Heart left ventricle (tissue), 16 donors: Measurements from ENCODE around the gene TMEM8B. TPM values are rescaled to one million over a fixed set of nuclear protein-coding genes. Genes with fewer than 3 reads are reported as not detected.

Experiments used
- ATAC-seq, 4 donors: fragments of 200-7000 bp; cut with Tn5 transposase; one replicate each; pipeline ENCODE4 v1.9.1; 2020 to 2022; ENCODE audit warnings: moderate library complexity in 4 of 4, mild to moderate bottlenecking in 3 of 4, moderate number of reproducible peaks in 1 of 4
- DNase-seq, 5 donors: peaks; one replicate each; pipeline ENCODE4 v3.0.0-alpha.2; 2020
- H3K27ac ChIP-seq, 12 donors: fragments of 200-600 bp; sonication (generic) in 4 of 12; one replicate each; pipeline versions ENCODE4 v1.5.0 to v1.8.0; 2016 to 2022; ENCODE audit warnings: mild to moderate bottlenecking in 2 of 12
- H3K27me3 ChIP-seq, 9 donors: fragments of 200-600 bp; sonication (generic) in 2 of 9; one replicate each; pipeline versions ENCODE4 v1.5.1 to v1.8.0; 2016 to 2022; ENCODE audit warnings: mild to moderate bottlenecking in 3 of 9
- H3K36me3 ChIP-seq, 9 donors: fragments of 200-600 bp; sonication (generic) in 2 of 9; one replicate each; pipeline versions ENCODE4 v1.5.0 to v1.8.0; 2018 to 2022; ENCODE audit warnings: mild to moderate bottlenecking in 2 of 9
- H3K4me1 ChIP-seq, 12 donors: fragments of 200-600 bp; sonication (generic) in 4 of 12; one replicate each; pipeline versions ENCODE4 v1.5.0 to v1.8.0; 2016 to 2022; ENCODE audit warnings: mild to moderate bottlenecking in 3 of 12
- H3K4me3 ChIP-seq, 12 donors: fragments of 200-600 bp; sonication (generic) in 4 of 12; one replicate each; pipeline versions ENCODE4 v1.5.0 to v1.8.0; 2017 to 2022; ENCODE audit warnings: mild to moderate bottlenecking in 9 of 12, moderate library complexity in 4 of 12
- H3K9me3 ChIP-seq, 12 donors: fragments of 200-600 bp; sonication (generic) in 4 of 12; one replicate each; pipeline versions ENCODE4 v1.5.0 to v1.8.0; 2016 to 2022; ENCODE audit warnings: mild to moderate bottlenecking in 1 of 12
- POLR2A ChIP-seq, 2 donors: fragments of 450-650 bp; IDR thresholded peaks; one replicate each; pipeline ENCODE4 v1.6.1; 2017; ENCODE audit warnings: antibody characterized with exemption in 2 of 2, mild to moderate bottlenecking in 2 of 2, moderate library complexity in 2 of 2
- WGBS, 4 donors: extraction: QIAGEN DNeasy Blood & Tissue Kit in 2 of 4; methylation state at CpG; one replicate each; pipeline versions ENCODE4 v1.1.5 to v1.1.7; 2013 to 2018; 5-methylcytosine and 5-hydroxymethylcytosine counted together
- intact Hi-C, 10 donors: fragments of 100-400 bp; cut with DNase I; formaldehyde crosslinking; loops; one replicate each; pipeline versions ENCODE4 v1.11.1 to v1.14.2; 2022
- polyA plus RNA-seq, 2 donors: library from polyadenylated mRNA; stranded (reverse); fragments of 200-250 nt; gene quantifications; one replicate each; pipeline ENCODE4 v1.2.3, GENCODE V29; 2013
- total RNA-seq, 9 donors: library from RNA; depleted of rRNA in 2 of 9; stranded (reverse); fragments of >200 nt in 2 of 9; fragmentation: NEBNext Ultra II Directional in 3 of 9; extraction: Animal tissue kit (Norgen Biotek cat#: 25700) in 3 of 9; gene quantifications; one replicate each; pipeline versions ENCODE4 v1.1.0 to v1.2.4, GENCODE V29; 2016 to 2023
- TF ChIP-seq, protein P1 (sequence below), 12 donors: fragments of 200-600 bp; sonication (generic) in 4 of 12; IDR thresholded peaks; one replicate each; pipeline versions ENCODE4 v1.5.0 to v1.8.0; 2018 to 2022; ENCODE audit warnings: antibody characterized with exemption in 12 of 12, mild to moderate bottlenecking in 5 of 12
- donor health status: ischemic (EF 13 %, LVEDD 7.1; RV severe dilation, severe dysfunction).
- donor health status: healthy with polysubstance abuse.
- donor health status: DM: no; HTN: yes; CAD: no.
- donor health status: DM: no; HTN: no; CAD: no.
- donor health status: ischemic (EF 25% LVEDD 6.9; RV normal size, moderate dysfunction).
- donor health status: ischemic (EF 25% LVEDD 5.7; RV mildly dilated, moderate dysfunction).
- donor health status: healthy.
- donor health status: DM: yes; HTN: yes; CAD: no.
- donor health status: ischemic (EF 35%, LVEDD 5.7; RV mildly dilated, moderate dysfunction).
- donor health status: nonischemic (EF 11% LVEDD 7.7; RV severe dilation, severe dysfunction).
- donor health status: DM: yes; HTN: yes; CAD: no.
- donor health status: PGD.
- donor health status: ischemic (EF 29% LVEDD 5.4; RV normal size, mild dysfunction).
- donor health status: nonischemic (EF 23%, LVEDD 6.1; RV moderate dilation, normal function).

The TMEM8B gene
- total and polyA plus RNA-seq, 11 donors = 7.9 to 21.4 (median 17.9) TPM

DNA sequence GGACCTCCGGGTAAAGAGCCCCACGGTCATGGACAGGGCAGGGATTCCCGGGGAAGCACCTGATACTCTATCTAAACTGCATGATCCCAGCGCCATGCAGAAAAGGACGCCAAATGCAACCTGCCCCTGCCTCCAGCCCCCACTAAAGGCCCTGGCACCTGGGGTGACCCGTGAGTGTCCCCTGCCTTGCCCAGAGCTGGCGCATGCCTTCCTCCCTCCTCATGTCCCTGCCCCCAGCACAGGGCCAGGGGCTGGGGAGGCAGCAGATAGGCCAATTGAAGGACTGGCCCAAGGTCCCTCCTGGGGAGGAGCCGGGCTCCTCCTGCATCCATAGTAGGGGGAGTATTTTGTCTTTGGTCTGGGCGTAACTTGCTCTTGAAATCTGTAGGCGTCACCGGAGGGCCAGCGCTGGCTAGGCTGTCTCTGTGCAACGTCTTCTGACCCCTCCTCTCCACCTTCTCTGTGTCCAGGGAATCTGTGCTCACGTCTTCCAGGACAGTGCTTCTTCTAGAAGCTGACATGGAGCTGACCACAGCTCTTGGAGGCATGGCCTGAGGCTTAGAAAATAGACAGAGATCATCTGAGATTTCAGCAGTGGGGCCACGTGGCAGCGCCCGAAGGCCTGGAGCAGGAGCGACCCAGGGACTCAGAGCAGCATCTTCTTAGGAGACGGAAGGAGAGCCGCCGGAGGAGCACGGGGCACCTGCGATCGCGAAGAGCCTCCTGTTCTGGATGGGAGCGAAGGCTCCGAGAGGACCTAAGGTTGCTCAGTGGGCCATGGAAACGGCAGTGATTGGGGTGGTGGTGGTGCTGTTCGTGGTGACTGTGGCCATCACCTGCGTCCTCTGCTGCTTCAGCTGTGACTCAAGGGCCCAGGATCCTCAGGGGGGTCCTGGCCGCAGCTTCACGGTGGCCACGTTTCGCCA is 80.9 kb downstream of the TMEM8B start:
- intact Hi-C loops = loop anchor here in 2 of 10 donors (5.0 kb wide), 2 partner anchors 37 to 112 kb away; no protein-coding TSS in a partner anchor

DNA sequence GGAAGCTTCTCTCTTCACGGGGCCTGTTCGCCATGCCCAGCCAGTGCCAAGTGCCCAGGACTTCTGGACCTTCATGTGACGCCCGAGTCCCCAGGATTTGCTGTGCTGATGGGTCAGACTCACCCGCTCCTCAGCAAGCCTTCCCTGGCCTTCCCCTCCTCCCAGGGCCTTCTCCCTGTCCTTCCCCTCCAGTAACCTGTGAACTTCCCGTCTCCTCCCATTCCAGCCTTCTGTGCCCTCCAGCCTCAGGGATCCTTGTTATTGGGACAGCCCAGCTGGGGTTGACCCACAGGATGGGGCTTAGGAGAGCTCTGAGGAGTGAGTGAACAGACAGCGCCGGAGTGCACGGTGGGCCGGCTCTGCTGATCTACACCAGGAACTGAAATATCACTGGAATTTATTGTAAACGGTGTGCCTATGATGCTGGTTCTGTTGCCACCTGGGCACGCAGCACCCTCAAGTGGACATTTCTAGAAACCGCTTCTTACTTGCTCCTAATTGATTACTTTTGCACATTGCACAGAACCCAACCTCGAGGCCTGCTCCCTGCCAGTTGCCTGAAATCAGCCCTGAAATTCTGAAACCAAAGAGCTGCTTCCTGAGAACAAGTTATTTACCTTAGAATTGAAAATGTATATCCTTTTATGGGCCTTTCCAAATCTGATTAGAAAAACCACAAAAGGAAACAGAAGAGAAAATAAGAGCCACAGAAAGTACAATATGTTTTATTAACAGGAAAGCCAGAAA is 81.8 kb downstream of the TMEM8B start:
- H3K9me3 ChIP-seq = no peaks in the 10 kb centered on the region
- intact Hi-C loops = no loop called here
- no peaks in the 10 kb centered on the region for H3K36me3 ChIP-seq
- H3K4me3 ChIP-seq = peak overlapping the region; percentile 9 to 59 (median 50)
- ATAC-seq = no peak
- H3K4me1 ChIP-seq = peaks cover 10 to 92% (median 72%) of the 10 kb centered on the region in 12 donors
- WGBS, 4 donors = 50 to 65% (median 57%) methylated on average over 10 to 14 of the region's 14 CpGs
- TF ChIP-seq POLR2A (IDR thresholded peaks at IDR 0.05) = peak in 1 of 2 donors; percentile 62
- TF ChIP-seq, protein P1, sequence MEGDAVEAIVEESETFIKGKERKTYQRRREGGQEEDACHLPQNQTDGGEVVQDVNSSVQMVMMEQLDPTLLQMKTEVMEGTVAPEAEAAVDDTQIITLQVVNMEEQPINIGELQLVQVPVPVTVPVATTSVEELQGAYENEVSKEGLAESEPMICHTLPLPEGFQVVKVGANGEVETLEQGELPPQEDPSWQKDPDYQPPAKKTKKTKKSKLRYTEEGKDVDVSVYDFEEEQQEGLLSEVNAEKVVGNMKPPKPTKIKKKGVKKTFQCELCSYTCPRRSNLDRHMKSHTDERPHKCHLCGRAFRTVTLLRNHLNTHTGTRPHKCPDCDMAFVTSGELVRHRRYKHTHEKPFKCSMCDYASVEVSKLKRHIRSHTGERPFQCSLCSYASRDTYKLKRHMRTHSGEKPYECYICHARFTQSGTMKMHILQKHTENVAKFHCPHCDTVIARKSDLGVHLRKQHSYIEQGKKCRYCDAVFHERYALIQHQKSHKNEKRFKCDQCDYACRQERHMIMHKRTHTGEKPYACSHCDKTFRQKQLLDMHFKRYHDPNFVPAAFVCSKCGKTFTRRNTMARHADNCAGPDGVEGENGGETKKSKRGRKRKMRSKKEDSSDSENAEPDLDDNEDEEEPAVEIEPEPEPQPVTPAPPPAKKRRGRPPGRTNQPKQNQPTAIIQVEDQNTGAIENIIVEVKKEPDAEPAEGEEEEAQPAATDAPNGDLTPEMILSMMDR (IDR thresholded peaks at IDR 0.05) = peak; percentile 34 to 62 (median 48)
- H3K27ac ChIP-seq = peak overlapping the region; percentile 87 to 98 (median 95)
- H3K27me3 ChIP-seq = no peaks in the 10 kb centered on the region
- DNase-seq = peak in 3 of 5 donors; percentile 30 to 48 (median 45)

More for the DNA sequence above, 80.9 kb downstream of the TMEM8B start:
- Histone ChIP-seq H3K4me1 (peaks cover 13 to 92% (median 75%) of the 10 kb centered on the region in 12 donors), H3K9me3 (no peaks in the 10 kb centered on the region), H3K4me3 (peak overlapping the region; percentile 9 to 59 (median 50)), H3K36me3 (no peaks in the 10 kb centered on the region), H3K27me3 (no peaks in the 10 kb centered on the region), H3K27ac (peak overlapping the region; percentile 87 to 98 (median 95))
- DNase-seq (peak in 4 of 5 donors; percentile 35 to 79 (median 62)), ATAC-seq (peak in 3 of 4 donors; percentile 1 to 12 (median 5))
- peak in 1 of 2 donors; percentile 47 for TF ChIP-seq POLR2A (IDR thresholded peaks at IDR 0.05)
- TF ChIP-seq, protein P1 (IDR thresholded peaks at IDR 0.05) = peak in 1 of 12 donors; percentile 7
- WGBS, 4 donors = 42 to 72% (median 66%) methylated on average over 10 to 34 of the region's 34 CpGs

DNA sequence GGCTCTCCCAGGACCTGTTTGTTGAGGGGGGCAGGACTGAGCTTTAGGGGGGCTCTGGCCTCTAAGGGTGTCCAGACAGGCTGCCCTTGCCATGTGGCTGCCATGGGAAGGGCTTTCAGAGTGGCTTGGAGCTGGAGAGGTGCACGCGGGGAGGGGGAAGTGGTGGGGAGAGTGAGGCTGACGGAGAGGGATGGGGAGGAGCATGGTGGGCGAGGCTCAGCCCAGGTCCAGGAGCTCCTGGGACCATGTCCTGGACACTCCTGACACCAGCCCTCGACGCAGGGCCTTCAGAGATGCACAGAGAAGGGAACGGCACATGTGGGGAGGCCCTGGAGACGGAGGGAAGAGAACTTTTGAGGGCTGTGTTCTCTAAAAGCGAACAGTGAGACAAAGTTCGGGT is 82.7 kb downstream of the TMEM8B start:
- H3K9me3 ChIP-seq = no peaks in the 10 kb centered on the region
- no peaks in the 10 kb centered on the region for H3K27me3 ChIP-seq
- ATAC-seq = no peak
- WGBS, 4 donors = 58 to 76% (median 63%) methylated on average over 10 of the region's 10 CpGs
- peak overlapping the region in 11 of 12 donors; percentile 2 to 59 (median 52) for H3K4me3 ChIP-seq
- no peaks in the 10 kb centered on the region for H3K36me3 ChIP-seq
- H3K4me1 ChIP-seq = peaks cover 10 to 91% (median 67%) of the 10 kb centered on the region in 12 donors
- peak in 1 of 2 donors; percentile 42 for TF ChIP-seq POLR2A (IDR thresholded peaks at IDR 0.05)
- TF ChIP-seq, protein P1 (IDR thresholded peaks at IDR 0.05) = no peak
- intact Hi-C loops = no loop called here
- peak in 4 of 5 donors; percentile 15 to 56 (median 36) for DNase-seq
- peak overlapping the region; percentile 47 to 98 (median 94) for H3K27ac ChIP-seq
